Skeletal muscle satellite cell (primary cell): ENCODE data around the gene FDXR. TPM values are rescaled to one million over a fixed set of nuclear protein-coding genes. Genes with fewer than 3 reads are reported as not detected.

Experiments
- H3K27me3 ChIP-seq: 2 replicates; pipeline ENCODE4 v1.7.0; 2013; ENCODE audit warnings: low read length; ENCODE audit not compliant: control insufficient read depth, insufficient read depth
- H3K36me3 ChIP-seq: 2 replicates; pipeline ENCODE4 v1.7.0; 2013; ENCODE audit warnings: mild to moderate bottlenecking, control low read depth, low read length; ENCODE audit not compliant: insufficient read depth
- H3K4me1 ChIP-seq: 2 replicates; pipeline ENCODE4 v1.7.0; 2013; ENCODE audit warnings: low read length; ENCODE audit not compliant: control insufficient read depth, insufficient read depth
- H3K4me2 ChIP-seq: 2 replicates; pipeline ENCODE4 v1.7.0; 2013; ENCODE audit warnings: mild to moderate bottlenecking, low read length
- H3K4me3 ChIP-seq: 2 replicates; pipeline ENCODE4 v1.7.0; 2013; ENCODE audit warnings: low read length
- H3K9ac ChIP-seq: 2 replicates; pipeline ENCODE4 v1.7.0; 2013; ENCODE audit warnings: mild to moderate bottlenecking, low read depth, low read length, moderate library complexity
- H3K9me3 ChIP-seq: replicated peaks from 2 replicates; pipeline ENCODE4 v1.7.0; 2013; ENCODE audit warnings: mild to moderate bottlenecking, control low read depth, low read length
- total RNA-seq: library from RNA; depleted of rRNA; stranded (reverse); fragments of >200 nt; gene quantifications from 2 replicates; pipeline ENCODE4 v1.2.3, GENCODE V29; 2012; rRNA removed

Gene FDXR, protein sequence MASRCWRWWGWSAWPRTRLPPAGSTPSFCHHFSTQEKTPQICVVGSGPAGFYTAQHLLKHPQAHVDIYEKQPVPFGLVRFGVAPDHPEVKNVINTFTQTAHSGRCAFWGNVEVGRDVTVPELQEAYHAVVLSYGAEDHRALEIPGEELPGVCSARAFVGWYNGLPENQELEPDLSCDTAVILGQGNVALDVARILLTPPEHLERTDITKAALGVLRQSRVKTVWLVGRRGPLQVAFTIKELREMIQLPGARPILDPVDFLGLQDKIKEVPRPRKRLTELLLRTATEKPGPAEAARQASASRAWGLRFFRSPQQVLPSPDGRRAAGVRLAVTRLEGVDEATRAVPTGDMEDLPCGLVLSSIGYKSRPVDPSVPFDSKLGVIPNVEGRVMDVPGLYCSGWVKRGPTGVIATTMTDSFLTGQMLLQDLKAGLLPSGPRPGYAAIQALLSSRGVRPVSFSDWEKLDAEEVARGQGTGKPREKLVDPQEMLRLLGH
- 16.2 and 30.9 TPM in 2 replicates for total RNA-seq

DNA sequence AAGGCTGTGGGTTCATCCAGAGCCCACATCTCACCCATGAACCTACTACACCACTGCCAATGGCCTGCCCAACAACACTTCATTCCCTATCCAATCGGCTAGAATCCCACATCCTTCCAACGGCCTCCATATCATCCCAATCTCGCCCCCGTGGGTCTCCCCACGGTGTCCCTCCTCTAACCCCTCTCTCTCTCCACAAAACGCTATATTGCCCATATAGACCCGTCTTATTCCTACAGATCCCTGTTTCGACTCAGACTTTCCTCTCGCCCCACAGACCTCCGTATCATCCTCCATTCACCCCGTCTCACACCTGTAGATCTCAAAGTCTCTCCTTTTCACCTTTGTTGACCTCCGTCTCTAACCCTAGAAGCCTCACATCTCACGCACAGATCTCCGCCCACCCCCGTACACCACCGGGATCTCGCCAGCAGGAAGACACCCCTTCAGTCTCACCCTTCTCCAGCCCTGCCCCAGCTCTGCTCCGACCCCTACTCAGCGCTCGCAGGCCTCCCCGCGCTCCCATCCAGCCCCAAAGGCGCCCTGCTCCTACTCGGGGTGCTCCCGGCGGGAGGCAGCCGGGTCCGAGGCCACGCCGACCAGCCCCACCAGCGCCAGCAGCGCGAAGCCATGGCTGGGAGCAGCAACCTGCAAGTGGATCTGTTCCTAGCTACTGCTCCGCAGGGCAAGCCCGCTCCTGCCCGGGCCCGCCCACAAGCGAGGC, at the start of gene FDXR:
TSS of gene FDXR (minus strand) at position 682 of the 724 bp plus-strand sequence. CDS start at position 632, 50 bp downstream.
- peak within 1 kb of the TSS; percentile 95 for H3K4me2 ChIP-seq
- no peaks in the 10 kb centered on the region for H3K27me3 ChIP-seq
- peaks cover 15% of the 10 kb centered on the region for H3K4me1 ChIP-seq
- peak within 1 kb of the TSS; percentile 84 for H3K4me3 ChIP-seq
- no peaks in the 10 kb centered on the region for H3K9me3 ChIP-seq
- no peaks in the 10 kb centered on the region for H3K36me3 ChIP-seq
- H3K9ac ChIP-seq = peak within 1 kb of the TSS; percentile 94

GRCh38 chr17:74922172-74922571, 49.4 kb upstream of the FDXR start:
- no peak overlapping the region for H3K4me2 ChIP-seq
- H3K9me3 ChIP-seq = no peaks in the 10 kb centered on the region
- H3K9ac ChIP-seq = no peak overlapping the region
- H3K27me3 ChIP-seq = peaks cover 70% of the 10 kb centered on the region
- H3K4me1 ChIP-seq = no peaks in the 10 kb centered on the region
- no peak overlapping the region for H3K4me3 ChIP-seq
- no peaks in the 10 kb centered on the region for H3K36me3 ChIP-seq

DNA sequence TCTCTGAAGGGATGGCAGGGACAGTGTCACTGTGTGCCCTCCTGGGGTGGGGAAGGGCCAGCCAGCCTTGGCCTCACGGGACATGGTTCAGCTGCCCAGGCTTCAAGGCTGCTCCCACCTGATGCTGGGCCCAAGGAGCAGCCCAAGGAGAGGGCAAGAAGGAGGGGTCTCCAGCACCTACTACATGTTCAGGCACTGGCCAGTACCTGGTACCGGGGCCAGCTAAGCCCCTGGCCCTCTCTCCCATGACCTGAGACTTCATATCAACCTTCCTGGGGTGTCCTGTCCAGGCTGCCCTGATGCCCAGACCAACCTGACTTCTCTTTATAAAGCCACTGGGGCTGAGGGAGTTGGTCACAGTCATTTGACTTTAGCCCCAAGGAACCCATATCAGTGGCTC, 49.0 kb upstream of the FDXR start:
- Histone ChIP-seq H3K4me1 (no peaks in the 10 kb centered on the region), H3K27me3 (peaks cover 66% of the 10 kb centered on the region), H3K4me3 (no peak overlapping the region), H3K36me3 (no peaks in the 10 kb centered on the region), H3K4me2 (no peak overlapping the region), H3K9me3 (no peaks in the 10 kb centered on the region), H3K9ac (no peak overlapping the region)

DNA sequence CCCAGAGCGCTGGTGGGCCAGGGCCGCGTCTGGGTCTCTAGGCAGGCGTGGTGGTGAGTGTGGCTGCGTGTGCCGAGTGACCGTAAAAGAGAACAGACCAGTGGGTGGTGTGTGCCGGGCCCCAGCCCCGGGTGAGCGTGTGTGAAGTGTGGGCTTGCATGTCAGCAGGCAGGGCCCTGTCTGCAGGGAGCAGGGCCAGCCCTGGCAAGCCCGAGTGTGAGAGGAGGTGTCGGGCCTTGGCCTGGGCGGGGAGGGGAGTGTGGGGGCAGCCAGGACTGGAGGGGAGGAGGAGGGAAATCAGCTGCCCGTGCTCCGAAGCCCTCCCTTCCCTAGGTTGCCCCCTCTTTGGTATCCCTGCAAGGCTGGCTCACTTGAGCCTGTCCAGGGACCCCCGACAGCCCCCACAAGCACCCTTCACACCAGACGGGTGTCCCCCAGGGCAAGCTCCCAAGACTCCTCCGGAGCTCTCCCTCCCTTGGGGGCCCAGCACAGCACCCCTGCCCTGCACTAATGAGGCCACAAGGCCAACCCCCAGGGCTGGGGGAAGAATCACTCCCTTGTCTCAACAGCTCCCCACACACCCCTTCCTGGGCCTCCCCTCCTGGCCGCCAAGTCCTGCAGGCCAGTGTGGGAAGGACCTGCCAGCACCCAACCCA, 48.4 kb upstream of the FDXR start:
- H3K27me3 ChIP-seq = peaks cover 62% of the 10 kb centered on the region
- no peaks in the 10 kb centered on the region for H3K4me1 ChIP-seq
- H3K9me3 ChIP-seq = no peaks in the 10 kb centered on the region
- no peak overlapping the region for H3K4me2 ChIP-seq
- H3K4me3 ChIP-seq = no peak overlapping the region
- no peaks in the 10 kb centered on the region for H3K36me3 ChIP-seq
- no peak overlapping the region for H3K9ac ChIP-seq

- no peaks in the 10 kb centered on the region for H3K9me3 ChIP-seq
- H3K4me2 ChIP-seq = no peak overlapping the region
- H3K36me3 ChIP-seq = no peaks in the 10 kb centered on the region
- no peak overlapping the region for H3K9ac ChIP-seq
- H3K27me3 ChIP-seq = peaks cover 57% of the 10 kb centered on the region
- no peak overlapping the region for H3K4me3 ChIP-seq
- no peaks in the 10 kb centered on the region for H3K4me1 ChIP-seq
Measured at GRCh38 chr17:74920642-74921025, 47.8 kb upstream of the FDXR start.

DNA sequence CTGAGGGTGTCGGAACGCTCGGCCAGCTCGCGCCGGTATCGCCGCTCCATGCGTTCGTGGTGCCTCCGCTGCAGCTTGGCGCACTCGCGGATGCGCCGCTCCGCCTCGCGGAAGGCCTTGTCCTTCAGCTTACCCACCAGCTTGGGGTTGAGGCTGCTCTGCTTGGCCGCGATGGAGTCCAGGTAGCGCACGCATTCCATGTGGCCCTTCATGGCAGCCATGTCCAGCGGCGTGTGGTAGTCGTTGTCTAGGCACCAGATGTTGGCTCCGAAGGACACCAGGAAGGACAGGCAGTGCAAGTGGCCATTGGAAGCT, 47.5 kb upstream of the FDXR start:
- no peaks in the 10 kb centered on the region for H3K36me3 ChIP-seq
- H3K9ac ChIP-seq = no peak overlapping the region
- H3K4me3 ChIP-seq = no peak overlapping the region
- H3K9me3 ChIP-seq = no peaks in the 10 kb centered on the region
- peaks cover 54% of the 10 kb centered on the region for H3K27me3 ChIP-seq
- no peaks in the 10 kb centered on the region for H3K4me1 ChIP-seq
- no peak overlapping the region for H3K4me2 ChIP-seq

DNA sequence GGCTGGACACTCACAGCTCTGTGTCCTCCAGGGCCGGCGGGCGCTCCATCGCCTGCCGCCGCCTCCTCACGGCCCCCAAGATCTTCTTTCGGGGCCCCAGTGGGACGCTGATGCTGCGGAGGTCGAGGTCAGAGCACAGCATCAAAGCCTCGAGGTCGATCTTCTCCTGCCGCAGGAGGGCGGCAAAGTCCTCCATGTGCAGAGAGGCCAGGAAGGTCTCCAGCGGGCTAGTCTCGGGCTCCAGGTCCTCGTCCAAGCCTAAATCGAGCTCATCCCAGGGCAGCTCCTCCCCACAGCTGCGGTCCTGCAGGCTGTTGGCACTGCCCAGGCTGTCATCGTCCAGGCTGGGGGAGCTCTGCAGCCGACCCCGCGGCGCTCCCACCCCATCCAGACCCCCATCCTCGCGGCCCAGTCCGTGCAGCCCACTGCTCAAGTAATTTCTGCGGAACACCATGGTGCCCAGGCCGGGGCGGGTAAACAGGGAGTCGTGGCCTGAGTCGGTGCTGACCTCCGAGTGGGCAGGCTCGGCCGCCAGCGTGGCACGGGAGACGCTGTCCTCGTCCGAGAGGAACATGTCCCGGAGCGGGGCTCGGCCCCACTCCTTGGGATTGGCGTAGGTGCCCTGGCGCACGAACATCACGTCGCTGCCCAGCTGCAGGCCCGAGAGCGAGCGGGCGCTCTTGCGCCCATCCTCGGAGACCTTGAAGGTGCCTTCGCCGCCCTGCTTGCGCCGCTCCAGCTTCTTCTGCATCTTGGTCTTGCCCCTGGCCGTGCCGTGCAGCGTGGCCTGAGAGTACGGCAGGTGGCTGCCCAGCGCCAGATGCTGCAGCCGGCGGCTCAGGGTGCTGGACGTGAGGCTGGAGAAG, 46.9 kb upstream of the FDXR start:
- Histone ChIP-seq H3K4me1 (no peaks in the 10 kb centered on the region), H3K4me2 (no peak overlapping the region), H3K9ac (no peak overlapping the region), H3K27me3 (peaks cover 48% of the 10 kb centered on the region), H3K9me3 (no peaks in the 10 kb centered on the region), H3K4me3 (no peak overlapping the region), H3K36me3 (no peaks in the 10 kb centered on the region)

DNA sequence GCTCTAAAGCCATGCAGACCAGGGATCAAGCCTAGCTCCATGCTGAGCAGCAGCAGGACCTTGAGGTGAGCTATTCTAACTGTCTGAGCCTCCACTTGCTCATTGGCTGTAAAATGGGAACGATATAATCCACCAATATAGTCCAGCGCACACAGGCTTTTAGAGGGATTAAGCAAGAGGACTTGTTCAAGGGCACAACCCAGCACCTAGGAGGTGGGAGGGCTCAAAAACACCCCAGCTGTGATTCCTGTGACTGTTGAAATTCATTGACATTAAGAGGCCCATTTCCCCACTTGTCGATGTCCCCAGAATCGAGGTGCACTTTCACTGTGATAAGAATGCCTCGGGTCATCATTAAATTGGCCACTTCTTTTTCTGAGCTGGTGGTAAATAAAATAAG, 46.1 kb upstream of the FDXR start:
- Histone ChIP-seq H3K4me1 (no peaks in the 10 kb centered on the region), H3K4me3 (no peak overlapping the region), H3K9me3 (no peaks in the 10 kb centered on the region), H3K36me3 (no peaks in the 10 kb centered on the region), H3K4me2 (no peak overlapping the region), H3K27me3 (peaks cover 40% of the 10 kb centered on the region), H3K9ac (no peak overlapping the region)

DNA sequence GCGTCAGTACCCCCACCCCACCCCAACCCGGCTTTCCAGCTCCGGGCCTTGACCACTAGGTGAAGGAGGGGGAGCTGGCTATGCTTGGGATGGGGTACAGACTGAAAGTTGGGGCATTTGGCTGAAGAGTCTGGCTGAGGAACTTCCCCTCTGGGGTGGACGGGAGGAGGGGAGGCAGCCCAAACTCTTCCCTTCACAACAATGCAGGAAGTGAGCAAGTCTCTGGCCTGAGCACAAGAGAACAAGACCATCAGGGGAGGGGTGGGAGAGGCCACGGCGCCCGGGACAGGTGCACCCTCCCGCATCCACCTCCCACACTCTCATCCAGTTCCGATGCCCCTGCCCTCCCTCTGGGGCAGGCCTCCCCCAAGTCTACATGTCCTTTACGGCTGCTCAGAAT, 44.6 kb upstream of the FDXR start:
- no peak overlapping the region for H3K4me2 ChIP-seq
- H3K27me3 ChIP-seq = peaks cover 32% of the 10 kb centered on the region
- H3K4me3 ChIP-seq = no peak overlapping the region
- H3K9ac ChIP-seq = no peak overlapping the region
- no peaks in the 10 kb centered on the region for H3K36me3 ChIP-seq
- H3K9me3 ChIP-seq = no peaks in the 10 kb centered on the region
- H3K4me1 ChIP-seq = no peaks in the 10 kb centered on the region

DNA sequence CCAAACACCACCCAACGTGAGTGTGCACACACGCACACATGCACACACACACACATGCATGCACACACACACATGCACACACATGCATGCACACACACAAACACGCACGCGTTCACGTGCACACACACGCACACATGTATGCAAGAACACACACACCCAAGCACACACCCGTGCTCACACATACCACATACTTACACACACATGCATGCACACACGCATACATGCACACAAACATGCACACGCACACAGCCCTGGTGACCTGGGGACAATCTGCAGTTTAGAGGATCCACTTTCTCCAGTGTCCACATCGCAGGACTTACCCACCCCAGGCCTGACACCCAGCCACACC, 44.0 kb upstream of the FDXR start:
- H3K4me1 ChIP-seq = no peaks in the 10 kb centered on the region
- H3K36me3 ChIP-seq = no peaks in the 10 kb centered on the region
- H3K4me2 ChIP-seq = no peak overlapping the region
- H3K4me3 ChIP-seq = no peak overlapping the region
- H3K9me3 ChIP-seq = no peaks in the 10 kb centered on the region
- H3K27me3 ChIP-seq = peaks cover 28% of the 10 kb centered on the region
- no peak overlapping the region for H3K9ac ChIP-seq
